ENCODE results near the gene FYN. TPM values are rescaled to one million over a fixed set of nuclear protein-coding genes. Genes with fewer than 3 reads are reported as not detected.

Gene FYN
- total and polyA plus RNA-seq, 4 experiments from 2014 or later, result 338 to 713 (median 564) TPM

GRCh38 chr6:111615916-111616612 lies 257.2 kb downstream of the FYN start:
- POLR2A ChIA-PET (ENCODE audit: partially characterized antibody), result no interaction called here

DNA sequence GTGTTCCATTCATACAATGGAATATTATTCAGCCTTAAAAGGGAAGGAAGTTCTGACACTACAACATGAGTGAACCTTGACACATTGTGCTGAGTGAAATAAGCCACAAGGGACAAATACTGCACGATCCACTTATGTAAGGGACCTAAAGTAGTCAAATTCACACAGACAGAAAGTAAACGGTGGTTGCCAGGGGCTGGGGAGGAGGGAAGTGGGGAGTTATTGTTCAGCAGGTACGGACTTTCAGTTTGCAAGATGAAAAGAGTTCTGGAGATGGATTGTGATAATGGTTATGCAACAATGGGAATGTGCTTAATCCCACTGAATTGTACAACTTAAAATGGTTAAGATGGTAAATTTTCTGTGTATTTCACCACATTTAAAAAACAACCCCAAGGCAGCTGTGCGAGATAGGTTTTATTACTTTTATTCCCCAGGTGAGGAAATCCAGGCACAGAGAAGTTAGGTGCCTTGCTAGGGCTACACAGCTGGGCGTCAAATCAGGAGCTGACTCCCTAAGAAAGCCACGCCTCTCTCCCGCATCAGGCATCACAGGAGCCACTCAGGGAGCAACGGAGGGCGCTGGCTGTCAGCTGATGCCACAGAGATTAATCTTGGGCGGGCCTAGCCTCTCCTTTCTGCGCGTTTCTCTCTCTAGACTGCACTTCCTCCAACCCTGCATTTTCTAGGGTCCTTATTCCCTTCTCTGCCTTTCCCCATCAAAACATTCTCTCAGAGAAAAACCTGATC lies 258.2 kb downstream of the FYN start:
- Mint-ChIP-seq H3K36me3 (peaks cover 0 to 5% of the 10 kb centered on the region in 2 donors), H3K9me3 (peaks cover 0 to 7% (median 1%) of the 10 kb centered on the region in 8 donors), H3K27me3 (peaks cover 6 to 8% of the 10 kb centered on the region in 2 donors), H3K4me1 (no peaks in the 10 kb centered on the region), H3K27ac (no peak overlapping the region), H3K4me3 (no peak overlapping the region)
- Histone ChIP-seq H3K9me3 (ENCODE audit: control insufficient read depth in 1 of 2, low read length in 2 of 2) (no peaks in the 10 kb centered on the region), H3K4me1 (ENCODE audit: insufficient read depth, low read length) (no peaks in the 10 kb centered on the region), H3K27ac (ENCODE audit: low read depth, low read length) (no peak overlapping the region), H3K36me3 (ENCODE audit: insufficient read depth, low read length) (no peaks in the 10 kb centered on the region), H3K4me3 (ENCODE audit: low read length in 2 of 2) (no peak overlapping the region), H3K27me3 (ENCODE audit: insufficient read depth, low read length) (no peaks in the 10 kb centered on the region)
- intact Hi-C loops (cut with micrococcal nuclease), result no loop called here
- no peak for DNase-seq
- CTCF ChIA-PET (ENCODE audit: partially characterized antibody), result no interaction called here
- POLR2A ChIA-PET (ENCODE audit: partially characterized antibody), result no interaction called here

More at GRCh38 chr6:111615916-111616612, 257.2 kb downstream of the FYN start:
- Mint-ChIP-seq H3K36me3 (peaks cover 1 to 5% of the 10 kb centered on the region in 2 donors), H3K4me1 (no peaks in the 10 kb centered on the region), H3K27ac (no peak overlapping the region), H3K9me3 (peaks cover 0 to 7% (median 1%) of the 10 kb centered on the region in 8 donors), H3K27me3 (peaks cover 6 to 9% of the 10 kb centered on the region in 2 donors), H3K4me3 (no peak overlapping the region)
- no peak for DNase-seq
- H3K27me3 ChIP-seq (ENCODE audit: insufficient read depth, low read length), result no peaks in the 10 kb centered on the region
- H3K4me3 ChIP-seq (ENCODE audit: low read length in 2 of 2), result no peak overlapping the region
- no peaks in the 10 kb centered on the region for H3K9me3 ChIP-seq (ENCODE audit: control insufficient read depth in 1 of 2, low read length in 2 of 2)
- no peaks in the 10 kb centered on the region for H3K36me3 ChIP-seq (ENCODE audit: insufficient read depth, low read length)
- intact Hi-C loops (cut with micrococcal nuclease), result no loop called here
- H3K4me1 ChIP-seq (ENCODE audit: insufficient read depth, low read length), result no peaks in the 10 kb centered on the region
- no peak overlapping the region for H3K27ac ChIP-seq (ENCODE audit: low read depth, low read length)
- CTCF ChIA-PET (ENCODE audit: partially characterized antibody), result no interaction called here

DNA sequence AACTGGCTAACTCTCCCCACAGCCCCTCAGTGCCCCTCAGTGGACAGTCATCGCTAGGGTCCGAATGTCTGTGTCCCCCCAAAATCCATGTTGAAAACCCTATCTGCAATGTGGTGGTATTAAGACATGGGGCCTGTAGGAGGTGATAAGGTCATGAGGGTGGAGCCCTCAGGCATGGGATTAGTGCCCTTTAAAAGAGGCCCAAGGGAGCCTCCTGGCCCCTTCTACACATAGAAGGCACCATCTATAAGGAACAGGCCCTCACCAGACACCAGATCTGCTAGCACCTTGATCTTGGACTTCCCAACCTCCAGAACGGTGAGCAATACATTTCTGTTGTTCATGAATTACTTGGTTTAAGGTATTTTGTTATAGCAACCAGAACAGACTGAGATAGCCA lies 260.9 kb downstream of the FYN start:
- no peak for DNase-seq
- intact Hi-C loops (cut with micrococcal nuclease), result no loop called here
- Mint-ChIP-seq H3K27ac (no peak overlapping the region), H3K4me1 (no peaks in the 10 kb centered on the region), H3K4me3 (no peak overlapping the region), H3K9me3 (peaks cover 0 to 7% (median 1%) of the 10 kb centered on the region in 8 donors), H3K36me3 (peaks cover 0 to 5% of the 10 kb centered on the region in 2 donors), H3K27me3 (peaks cover 3 to 6% of the 10 kb centered on the region in 2 donors)
- CTCF ChIA-PET (ENCODE audit: partially characterized antibody), result interaction anchor here (1.0 kb wide), 1 partner anchor 399 kb away, joined by 3 read pairs; no protein-coding TSS in a partner anchor
- Histone ChIP-seq H3K9me3 (ENCODE audit: control insufficient read depth in 1 of 2, low read length in 2 of 2) (no peaks in the 10 kb centered on the region), H3K27me3 (ENCODE audit: insufficient read depth, low read length) (no peaks in the 10 kb centered on the region), H3K36me3 (ENCODE audit: insufficient read depth, low read length) (no peaks in the 10 kb centered on the region), H3K4me3 (ENCODE audit: low read length in 2 of 2) (no peak overlapping the region), H3K4me1 (ENCODE audit: insufficient read depth, low read length) (no peaks in the 10 kb centered on the region), H3K27ac (ENCODE audit: low read depth, low read length) (no peak overlapping the region)
- POLR2A ChIA-PET (ENCODE audit: partially characterized antibody), result no interaction called here

- peaks cover 0 to 7% (median 1%) of the 10 kb centered on the region in 8 donors for H3K9me3 Mint-ChIP-seq
- peaks cover 3 to 6% of the 10 kb centered on the region in 2 donors for H3K27me3 Mint-ChIP-seq
- no peak for DNase-seq
Observed at GRCh38 chr6:111610548-111611172, 262.6 kb downstream of the FYN start.

More at GRCh38 chr6:111610548-111611172, 262.6 kb downstream of the FYN start:
- Histone ChIP-seq H3K27ac (ENCODE audit: low read depth, low read length) (no peak overlapping the region), H3K4me3 (ENCODE audit: low read length in 2 of 2) (no peak overlapping the region), H3K36me3 (ENCODE audit: insufficient read depth, low read length) (no peaks in the 10 kb centered on the region), H3K27me3 (ENCODE audit: insufficient read depth, low read length) (no peaks in the 10 kb centered on the region), H3K4me1 (ENCODE audit: insufficient read depth, low read length) (peaks cover 9% of the 10 kb centered on the region), H3K9me3 (ENCODE audit: control insufficient read depth in 1 of 2, low read length in 2 of 2) (no peaks in the 10 kb centered on the region)
- Mint-ChIP-seq H3K27ac (no peak overlapping the region), H3K4me1 (peaks cover 2 to 11% (median 8%) of the 10 kb centered on the region in 4 donors), H3K36me3 (peaks cover 4 to 5% of the 10 kb centered on the region in 2 donors), H3K4me3 (no peak overlapping the region)
- intact Hi-C loops (cut with micrococcal nuclease), result no loop called here
- ChIA-PET CTCF (ENCODE audit: partially characterized antibody) (no interaction called here), POLR2A (ENCODE audit: partially characterized antibody) (no interaction called here)

Other genes with a start within 250 kb of the FYN start
- not detected for gene CCN6, start 180.7 kb upstream of the FYN start, total RNA-seq
- under 1 TPM in 1 of 2 donors, not detected in 1; 0.09 TPM for gene CCN6, start 180.7 kb upstream of the FYN start, polyA plus RNA-seq
- 10 to 100 TPM; 40.6 to 45.2 TPM for gene TUBE1, start 214.0 kb upstream of the FYN start, total RNA-seq
- gene TUBE1, start 214.0 kb upstream of the FYN start, polyA plus RNA-seq, result 10 to 100 TPM; 15.6 to 19.0 TPM
- gene FAM229B, start 214.1 kb upstream of the FYN start, total RNA-seq, result 1 to 10 TPM; 1.7 to 1.9 TPM
- gene FAM229B, start 214.1 kb upstream of the FYN start, polyA plus RNA-seq, result 1 to 10 TPM; 3.8 to 7.6 TPM